ENCODE results near the gene NFATC2.

The NFATC2 gene

GRCh38 chr20:51473771-51474170 is 68.7 kb downstream of the NFATC2 start:
- Histone ChIP-seq H3K27me3 (ENCODE audit: insufficient read depth, low read length, poor library complexity, severe bottlenecking) (no peaks in the 10 kb centered on the region), H3K4me1 (ENCODE audit: insufficient read depth, low read length, poor library complexity, severe bottlenecking) (no peaks in the 10 kb centered on the region), H3K36me3 (ENCODE audit: insufficient read depth, low read length) (peaks cover 76% of the 10 kb centered on the region), H3K4me2 (ENCODE audit: low read depth, low read length, poor library complexity, severe bottlenecking) (no peak overlapping the region), H3K4me3 (ENCODE audit: low read length, poor library complexity, severe bottlenecking) (no peak overlapping the region), H2AFZ (ENCODE audit: low read length) (no peak overlapping the region), H4K20me1 (ENCODE audit: insufficient read depth, low read length, poor library complexity, severe bottlenecking) (no peaks in the 10 kb centered on the region), H3F3A (ENCODE audit: low read depth) (no peaks in the 10 kb centered on the region), H3K9ac (ENCODE audit: low read depth, low read length, poor library complexity, severe bottlenecking) (no peak overlapping the region), H3K79me2 (ENCODE audit: insufficient read depth, low read length) (peaks cover 5% of the 10 kb centered on the region; the same call in 1 of the 2 replicates), H3K9me3 (ENCODE audit: insufficient read depth, low read depth, low read length) (no peaks in the 10 kb centered on the region), H3K9me2 (replicated peaks; ENCODE audit: low read depth, low read length) (no peaks in the 10 kb centered on the region)
- TF ChIP-seq EZH2phosphoT487 (IDR thresholded peaks at IDR 0.05; ENCODE audit: borderline replicate concordance) (no peak), CTCF (conservative IDR thresholded peaks at IDR 0.05; ENCODE audit: low read length) (no peak)

GRCh38 chr20:51473256-51473655 is 69.3 kb downstream of the NFATC2 start:
- peaks cover 77% of the 10 kb centered on the region for H3K36me3 ChIP-seq (ENCODE audit: insufficient read depth, low read length)
- H3K79me2 ChIP-seq (ENCODE audit: insufficient read depth, low read length), result 0 out of 2 replicates have a peak, but pooled peaks cover 4% of the 10 kb centered on the region
- TF ChIP-seq CTCF (conservative IDR thresholded peaks at IDR 0.05; ENCODE audit: low read length) (no peak), EZH2phosphoT487 (IDR thresholded peaks at IDR 0.05; ENCODE audit: borderline replicate concordance) (no peak)

GRCh38 chr20:51470907-51471411 is 71.6 kb downstream of the NFATC2 start:
- Histone ChIP-seq H3K9me3 (ENCODE audit: insufficient read depth, low read depth, low read length) (no peaks in the 10 kb centered on the region), H3K79me2 (ENCODE audit: insufficient read depth, low read length) (no peaks in the 10 kb centered on the region), H2AFZ (ENCODE audit: low read length) (no peak overlapping the region), H3K4me1 (ENCODE audit: insufficient read depth, low read length, poor library complexity, severe bottlenecking) (no peaks in the 10 kb centered on the region), H3K4me3 (ENCODE audit: low read length, poor library complexity, severe bottlenecking) (no peak overlapping the region), H3F3A (ENCODE audit: low read depth) (no peaks in the 10 kb centered on the region), H3K9ac (ENCODE audit: low read depth, low read length, poor library complexity, severe bottlenecking) (no peak overlapping the region), H3K9me2 (replicated peaks; ENCODE audit: low read depth, low read length) (no peaks in the 10 kb centered on the region), H3K27me3 (ENCODE audit: insufficient read depth, low read length, poor library complexity, severe bottlenecking) (no peaks in the 10 kb centered on the region), H3K36me3 (ENCODE audit: insufficient read depth, low read length) (peaks cover 72% of the 10 kb centered on the region), H4K20me1 (ENCODE audit: insufficient read depth, low read length, poor library complexity, severe bottlenecking) (no peaks in the 10 kb centered on the region), H3K4me2 (ENCODE audit: low read depth, low read length, poor library complexity, severe bottlenecking) (no peak overlapping the region)
- TF ChIP-seq CTCF (conservative IDR thresholded peaks at IDR 0.05; ENCODE audit: low read length) (no peak), EZH2phosphoT487 (IDR thresholded peaks at IDR 0.05; ENCODE audit: borderline replicate concordance) (no peak)

More at GRCh38 chr20:51473256-51473655, 69.3 kb downstream of the NFATC2 start:
- no peak overlapping the region for H3K9ac ChIP-seq (ENCODE audit: low read depth, low read length, poor library complexity, severe bottlenecking)
- no peaks in the 10 kb centered on the region for H3K9me2 ChIP-seq (replicated peaks; ENCODE audit: low read depth, low read length)
- H3K4me1 ChIP-seq (ENCODE audit: insufficient read depth, low read length, poor library complexity, severe bottlenecking), result no peaks in the 10 kb centered on the region
- H3K4me3 ChIP-seq (ENCODE audit: low read length, poor library complexity, severe bottlenecking), result no peak overlapping the region
- H3K27me3 ChIP-seq (ENCODE audit: insufficient read depth, low read length, poor library complexity, severe bottlenecking), result no peaks in the 10 kb centered on the region
- H2AFZ ChIP-seq (ENCODE audit: low read length), result no peak overlapping the region
- H3K9me3 ChIP-seq (ENCODE audit: insufficient read depth, low read depth, low read length), result no peaks in the 10 kb centered on the region
- H3K4me2 ChIP-seq (ENCODE audit: low read depth, low read length, poor library complexity, severe bottlenecking), result no peak overlapping the region
- H3F3A ChIP-seq (ENCODE audit: low read depth), result no peaks in the 10 kb centered on the region
- no peaks in the 10 kb centered on the region for H4K20me1 ChIP-seq (ENCODE audit: insufficient read depth, low read length, poor library complexity, severe bottlenecking)
